Measurements from ENCODE around the gene RNF13. TPM values are rescaled to one million over a fixed set of nuclear protein-coding genes. Genes with fewer than 3 reads are reported as not detected.

RNF13 gene
- total and polyA plus RNA-seq, 2 donors (not counting 1 experiment from before 2014, with no cell fraction given) = 38.0 to 86.5 TPM

DNA sequence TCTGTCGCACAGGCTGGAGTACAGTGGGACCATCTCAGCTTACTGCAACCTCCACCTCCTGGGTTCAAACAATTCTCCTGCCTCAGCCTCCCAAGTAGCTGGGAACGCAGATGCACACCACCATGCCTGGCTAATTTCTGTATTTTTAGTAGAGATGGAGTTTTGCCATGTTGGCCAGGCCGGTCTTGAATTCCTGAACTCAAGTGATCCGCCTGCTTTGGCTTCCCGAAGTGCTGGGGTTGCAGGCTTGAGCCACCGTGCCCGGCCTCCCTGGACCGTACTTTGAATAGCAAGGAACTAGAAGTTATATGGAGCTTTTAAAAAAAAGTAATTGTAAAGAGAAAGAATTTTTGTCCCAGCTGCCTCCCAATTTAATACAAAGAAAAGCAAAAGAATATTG lies 12.3 kb upstream of the RNF13 start:
- Histone ChIP-seq H3K9me3 (ENCODE audit: control extremely low read depth in 1 of 3, control insufficient read depth in 2 of 3, insufficient read depth in 1 of 3, low read length in 2 of 3) (no peaks in the 10 kb centered on the region), H3K4me3 (ENCODE audit: control extremely low read depth in 1 of 5, extremely low read depth in 1 of 5, insufficient read depth in 1 of 5, low read depth in 2 of 5, low read length in 4 of 5) (no peak overlapping the region), H3K4me2 (replicated peaks; ENCODE audit: low read depth, low read length, poor library complexity, severe bottlenecking) (no peak overlapping the region), H2AFZ (ENCODE audit: insufficient read depth, low read depth, low read length, poor library complexity, severe bottlenecking) (no peak overlapping the region), H3K27me3 (replicated peaks in 1 of 4; ENCODE audit: control extremely low read depth in 1 of 4, control insufficient read depth in 3 of 4, insufficient read depth in 4 of 4, low read length in 3 of 4) (no peaks in the 10 kb centered on the region), H3K9ac (ENCODE audit: low read length) (no peak overlapping the region), H3K4me1 (ENCODE audit: control insufficient read depth in 2 of 2, insufficient read depth in 2 of 2, low read length in 2 of 2) (no peaks in the 10 kb centered on the region), H3K27ac (ENCODE audit: low read length in 2 of 2) (no peak overlapping the region), H3K36me3 (replicated peaks in 1 of 2; ENCODE audit: control extremely low read depth in 1 of 2, control insufficient read depth in 1 of 2, extremely low read depth in 1 of 2, insufficient read depth in 2 of 2, low read length in 1 of 2) (no peaks in the 10 kb centered on the region), H4K20me1 (ENCODE audit: control insufficient read depth, insufficient read depth, low read length, poor library complexity, severe bottlenecking) (no peaks in the 10 kb centered on the region), H3K79me2 (ENCODE audit: control insufficient read depth, insufficient read depth, low read length) (no peaks in the 10 kb centered on the region)
- Mint-ChIP-seq H3K27ac (no peak overlapping the region), H3K4me1 (peaks cover 3% of the 10 kb centered on the region), H3K4me3 (no peak overlapping the region), H3K27me3 (peaks cover 4% of the 10 kb centered on the region), H3K9me3 (ENCODE audit: insufficient read depth) (peaks cover 2% of the 10 kb centered on the region)
- intact Hi-C loops (cut with micrococcal nuclease) = no loop called here
- DNase-seq (no peak), ATAC-seq (ENCODE audit: low read depth) (no peak)
- ChIA-PET POLR2A (no interaction called here), CTCF (interaction anchor here (1.5 to 2.1 kb wide), 4 partner anchors 8 to 48 kb away, joined by 3 to 9 read pairs (median 6); partner anchors contain the start of gene COMMD2)
- 94% methylated on average over 3 of the region's 8 CpGs for WGBS (ENCODE audit: insufficient coverage)
- no peak for TF ChIP-seq EZH2 (IDR thresholded peaks at IDR 0.05; ENCODE audit: borderline replicate concordance, insufficient read depth, low read depth, low read length, poor library complexity, severe bottlenecking)
- TF ChIP-seq, protein P1, sequence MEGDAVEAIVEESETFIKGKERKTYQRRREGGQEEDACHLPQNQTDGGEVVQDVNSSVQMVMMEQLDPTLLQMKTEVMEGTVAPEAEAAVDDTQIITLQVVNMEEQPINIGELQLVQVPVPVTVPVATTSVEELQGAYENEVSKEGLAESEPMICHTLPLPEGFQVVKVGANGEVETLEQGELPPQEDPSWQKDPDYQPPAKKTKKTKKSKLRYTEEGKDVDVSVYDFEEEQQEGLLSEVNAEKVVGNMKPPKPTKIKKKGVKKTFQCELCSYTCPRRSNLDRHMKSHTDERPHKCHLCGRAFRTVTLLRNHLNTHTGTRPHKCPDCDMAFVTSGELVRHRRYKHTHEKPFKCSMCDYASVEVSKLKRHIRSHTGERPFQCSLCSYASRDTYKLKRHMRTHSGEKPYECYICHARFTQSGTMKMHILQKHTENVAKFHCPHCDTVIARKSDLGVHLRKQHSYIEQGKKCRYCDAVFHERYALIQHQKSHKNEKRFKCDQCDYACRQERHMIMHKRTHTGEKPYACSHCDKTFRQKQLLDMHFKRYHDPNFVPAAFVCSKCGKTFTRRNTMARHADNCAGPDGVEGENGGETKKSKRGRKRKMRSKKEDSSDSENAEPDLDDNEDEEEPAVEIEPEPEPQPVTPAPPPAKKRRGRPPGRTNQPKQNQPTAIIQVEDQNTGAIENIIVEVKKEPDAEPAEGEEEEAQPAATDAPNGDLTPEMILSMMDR (IDR thresholded peaks at IDR 0.05) = no peak

DNA sequence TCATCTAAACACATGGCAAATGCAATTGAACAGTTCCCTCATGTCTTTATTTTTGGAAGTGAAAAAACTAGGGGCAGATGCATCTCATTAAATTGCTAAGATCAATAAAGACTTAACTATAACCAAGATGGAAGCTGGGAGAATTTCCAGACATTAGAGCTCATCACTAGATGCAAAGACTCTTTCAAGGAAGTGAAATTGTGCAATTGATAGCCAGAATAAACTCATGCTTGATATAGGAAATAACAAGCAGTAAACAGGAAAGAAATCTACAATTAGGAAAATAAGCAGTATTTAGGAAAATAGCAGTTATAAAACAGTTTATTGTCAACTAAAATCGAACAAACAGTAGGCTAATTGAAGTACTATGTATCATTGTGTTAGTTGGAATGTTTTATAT lies 11.8 kb upstream of the RNF13 start:
- no peak overlapping the region for H3K4me2 ChIP-seq (replicated peaks; ENCODE audit: low read depth, low read length, poor library complexity, severe bottlenecking)

More for the DNA sequence above, 11.8 kb upstream of the RNF13 start:
- Mint-ChIP-seq H3K27me3 (peaks cover 4% of the 10 kb centered on the region), H3K27ac (no peak overlapping the region), H3K9me3 (ENCODE audit: insufficient read depth) (peaks cover 2% of the 10 kb centered on the region), H3K4me1 (peaks cover 5% of the 10 kb centered on the region), H3K4me3 (no peak overlapping the region)
- Histone ChIP-seq H3K27me3 (replicated peaks in 1 of 4; ENCODE audit: control extremely low read depth in 1 of 4, control insufficient read depth in 3 of 4, insufficient read depth in 4 of 4, low read length in 3 of 4) (no peaks in the 10 kb centered on the region), H4K20me1 (ENCODE audit: control insufficient read depth, insufficient read depth, low read length, poor library complexity, severe bottlenecking) (no peaks in the 10 kb centered on the region), H3K9ac (ENCODE audit: low read length) (no peak overlapping the region), H3K36me3 (replicated peaks in 1 of 2; ENCODE audit: control extremely low read depth in 1 of 2, control insufficient read depth in 1 of 2, extremely low read depth in 1 of 2, insufficient read depth in 2 of 2, low read length in 1 of 2) (no peaks in the 10 kb centered on the region), H3K4me1 (ENCODE audit: control insufficient read depth in 2 of 2, insufficient read depth in 2 of 2, low read length in 2 of 2) (no peaks in the 10 kb centered on the region), H3K9me3 (ENCODE audit: control extremely low read depth in 1 of 3, control insufficient read depth in 2 of 3, insufficient read depth in 1 of 3, low read length in 2 of 3) (no peaks in the 10 kb centered on the region), H3K4me3 (ENCODE audit: control extremely low read depth in 1 of 5, extremely low read depth in 1 of 5, insufficient read depth in 1 of 5, low read depth in 2 of 5, low read length in 4 of 5) (no peak overlapping the region), H3K27ac (ENCODE audit: low read length in 2 of 2) (no peak overlapping the region), H2AFZ (ENCODE audit: insufficient read depth, low read depth, low read length, poor library complexity, severe bottlenecking) (no peak overlapping the region), H3K79me2 (ENCODE audit: control insufficient read depth, insufficient read depth, low read length) (no peaks in the 10 kb centered on the region)
- no peak for DNase-seq
- WGBS (ENCODE audit: insufficient coverage) = no CpG with 5 or more reads among the region's 1 CpG
- ChIA-PET POLR2A (no interaction called here), CTCF (interaction anchor here (1.5 to 2.1 kb wide), 3 partner anchors 29 to 49 kb away, joined by 3 to 8 read pairs (median 4); partner anchors contain the start of gene COMMD2)
- intact Hi-C loops (cut with micrococcal nuclease) = no loop called here
- no peak for TF ChIP-seq EZH2 (IDR thresholded peaks at IDR 0.05; ENCODE audit: borderline replicate concordance, insufficient read depth, low read depth, low read length, poor library complexity, severe bottlenecking)
- TF ChIP-seq, protein P1 (IDR thresholded peaks at IDR 0.05) = no peak
- no peak for ATAC-seq (ENCODE audit: low read depth)
